ENCODE results near the gene TMEM145. TPM values are rescaled to one million over a fixed set of nuclear protein-coding genes. Genes with fewer than 3 reads are reported as not detected.

TMEM145 gene
- total and polyA plus RNA-seq, 3 experiments from 2014 or later, result 0.15 TPM; not detected in 2

DNA sequence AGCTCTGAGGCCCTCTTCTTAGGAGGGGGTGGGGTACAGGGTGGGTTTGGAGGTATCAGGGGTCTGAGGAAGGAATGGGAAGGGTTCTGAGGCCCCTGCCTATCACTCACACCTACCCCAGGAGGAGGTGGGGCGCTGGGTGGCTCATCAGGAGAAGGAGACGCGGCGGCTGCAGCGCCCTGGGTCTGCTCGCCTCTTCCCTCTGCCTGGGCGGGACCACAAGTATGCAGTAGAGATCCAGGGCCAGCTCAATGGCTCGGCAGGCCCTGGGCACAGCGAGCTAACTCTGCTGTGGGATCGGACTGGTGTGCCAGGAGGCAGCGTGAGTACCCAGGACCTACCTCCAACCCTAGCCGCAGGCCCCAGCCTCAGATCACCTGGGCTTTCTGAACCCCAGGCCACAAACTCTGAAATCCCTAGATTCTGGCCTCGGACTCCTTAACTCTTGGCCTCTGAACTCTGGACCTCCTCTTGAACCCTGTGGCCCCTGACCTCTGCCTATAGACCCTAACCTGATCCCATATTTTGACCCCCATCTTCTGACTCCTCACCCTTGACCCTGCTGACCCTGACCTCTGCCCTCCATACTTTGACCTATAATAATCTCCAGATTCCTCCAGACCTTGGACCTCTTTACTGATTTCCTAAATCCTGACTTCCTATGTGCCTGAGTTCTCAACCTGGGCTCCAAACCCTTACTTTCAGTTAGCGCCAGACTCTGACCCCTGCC, 36.4 kb downstream of the TMEM145 start:
- Mint-ChIP-seq H3K27ac (peak overlapping the region in 1 of 8 donors; percentile 64), H3K9me3 (no peaks in the 10 kb centered on the region), H3K4me3 (no peak overlapping the region), H3K27me3 (no peaks in the 10 kb centered on the region), H3K4me1 (peaks cover 0 to 3% (median 0%) of the 10 kb centered on the region in 3 donors), H3K36me3 (peaks cover 0 to 31% (median 10%) of the 10 kb centered on the region in 3 donors)
- CTCF ChIA-PET, result interaction anchor here (0.6 kb wide), 1 partner anchor 125 kb away, joined by 3 read pairs; no protein-coding TSS in a partner anchor
- POLR2A ChIA-PET, result no interaction called here
- Histone ChIP-seq H3K36me3 (ENCODE audit: insufficient read depth, low read length) (no peaks in the 10 kb centered on the region), H3K9me3 (ENCODE audit: low read length) (no peaks in the 10 kb centered on the region), H3K4me1 (ENCODE audit: insufficient read depth, low read length) (no peaks in the 10 kb centered on the region), H3K27ac (ENCODE audit: low read depth, low read length) (no peak overlapping the region), H3K4me3 (ENCODE audit: low read length) (no peak overlapping the region), H3K27me3 (ENCODE audit: insufficient read depth, low read length, poor library complexity, severe bottlenecking) (no peaks in the 10 kb centered on the region)
- no peak for DNase-seq

DNA sequence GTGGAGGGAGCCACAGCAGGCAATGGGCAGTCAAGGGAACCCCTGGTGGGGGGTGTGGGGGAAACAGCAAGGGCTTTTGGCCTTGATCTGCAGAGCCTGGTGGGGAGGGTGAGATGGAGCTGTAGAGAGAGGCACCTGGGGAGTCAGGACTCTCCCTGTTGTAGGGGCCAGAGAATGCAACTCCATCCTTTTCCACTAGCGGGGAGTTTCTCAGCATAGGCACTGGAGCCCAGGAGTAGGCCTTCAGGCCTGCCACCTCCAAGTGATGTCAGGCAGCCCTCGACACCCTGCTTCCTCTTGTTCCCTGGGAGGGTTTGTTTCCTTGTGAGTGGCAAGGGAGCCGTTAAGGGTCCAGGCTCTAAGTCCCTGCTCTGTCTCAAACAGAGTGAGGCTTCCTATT, 37.3 kb downstream of the TMEM145 start:
- H3K9me3 Mint-ChIP-seq, result no peaks in the 10 kb centered on the region

GRCh38 chr19:42351079-42351735, 38.1 kb downstream of the TMEM145 start:
- no peak overlapping the region for H3K4me3 Mint-ChIP-seq
- no peak for DNase-seq
- ChIA-PET POLR2A (no interaction called here), CTCF (no interaction called here)
- H3K27me3 ChIP-seq (ENCODE audit: insufficient read depth, low read length, poor library complexity, severe bottlenecking), result no peaks in the 10 kb centered on the region
- H3K27ac Mint-ChIP-seq, result no peak overlapping the region
- no peaks in the 10 kb centered on the region for H3K9me3 ChIP-seq (ENCODE audit: low read length)
- H3K36me3 Mint-ChIP-seq, result peaks cover 0 to 26% (median 8%) of the 10 kb centered on the region in 3 donors
- peaks cover 0 to 3% (median 0%) of the 10 kb centered on the region in 3 donors for H3K4me1 Mint-ChIP-seq
- no peaks in the 10 kb centered on the region for H3K27me3 Mint-ChIP-seq
- no peak overlapping the region for H3K4me3 ChIP-seq (ENCODE audit: low read length)
- no peaks in the 10 kb centered on the region for H3K36me3 ChIP-seq (ENCODE audit: insufficient read depth, low read length)
- no peak overlapping the region for H3K27ac ChIP-seq (ENCODE audit: low read depth, low read length)
- no peaks in the 10 kb centered on the region for H3K9me3 Mint-ChIP-seq
- H3K4me1 ChIP-seq (ENCODE audit: insufficient read depth, low read length), result no peaks in the 10 kb centered on the region

More for the DNA sequence above, 37.3 kb downstream of the TMEM145 start:
- H3K27ac ChIP-seq (ENCODE audit: low read depth, low read length), result no peak overlapping the region
- H3K4me3 ChIP-seq (ENCODE audit: low read length), result no peak overlapping the region
- no peaks in the 10 kb centered on the region for H3K27me3 Mint-ChIP-seq
- no peak for DNase-seq
- ChIA-PET CTCF (no interaction called here), POLR2A (no interaction called here)
- H3K4me1 ChIP-seq (ENCODE audit: insufficient read depth, low read length), result no peaks in the 10 kb centered on the region
- no peak overlapping the region for H3K27ac Mint-ChIP-seq
- peaks cover 0 to 27% (median 8%) of the 10 kb centered on the region in 3 donors for H3K36me3 Mint-ChIP-seq
- no peaks in the 10 kb centered on the region for H3K27me3 ChIP-seq (ENCODE audit: insufficient read depth, low read length, poor library complexity, severe bottlenecking)
- no peaks in the 10 kb centered on the region for H3K9me3 ChIP-seq (ENCODE audit: low read length)
- H3K4me1 Mint-ChIP-seq, result peaks cover 0 to 3% (median 0%) of the 10 kb centered on the region in 3 donors
- no peaks in the 10 kb centered on the region for H3K36me3 ChIP-seq (ENCODE audit: insufficient read depth, low read length)
- no peak overlapping the region for H3K4me3 Mint-ChIP-seq

GRCh38 chr19:42352301-42353259, 39.5 kb downstream of the TMEM145 start:
- H3K4me1 Mint-ChIP-seq, result peaks cover 0 to 3% (median 0%) of the 10 kb centered on the region in 3 donors
- no peaks in the 10 kb centered on the region for H3K9me3 Mint-ChIP-seq
- DNase-seq, result no peak
- H3K4me1 ChIP-seq (ENCODE audit: insufficient read depth, low read length), result no peaks in the 10 kb centered on the region
- CTCF ChIA-PET, result no interaction called here
- H3K36me3 Mint-ChIP-seq, result peaks cover 0 to 29% (median 7%) of the 10 kb centered on the region in 3 donors
- H3K9me3 ChIP-seq (ENCODE audit: low read length), result no peaks in the 10 kb centered on the region
- POLR2A ChIA-PET, result no interaction called here
- no peak overlapping the region for H3K27ac ChIP-seq (ENCODE audit: low read depth, low read length)
- H3K36me3 ChIP-seq (ENCODE audit: insufficient read depth, low read length), result no peaks in the 10 kb centered on the region
- no peak overlapping the region for H3K4me3 ChIP-seq (ENCODE audit: low read length)
- peak overlapping the region in 1 of 8 donors; percentile 78 for H3K27ac Mint-ChIP-seq
- no peaks in the 10 kb centered on the region for H3K27me3 ChIP-seq (ENCODE audit: insufficient read depth, low read length, poor library complexity, severe bottlenecking)
- H3K27me3 Mint-ChIP-seq, result no peaks in the 10 kb centered on the region
- no peak overlapping the region for H3K4me3 Mint-ChIP-seq

DNA sequence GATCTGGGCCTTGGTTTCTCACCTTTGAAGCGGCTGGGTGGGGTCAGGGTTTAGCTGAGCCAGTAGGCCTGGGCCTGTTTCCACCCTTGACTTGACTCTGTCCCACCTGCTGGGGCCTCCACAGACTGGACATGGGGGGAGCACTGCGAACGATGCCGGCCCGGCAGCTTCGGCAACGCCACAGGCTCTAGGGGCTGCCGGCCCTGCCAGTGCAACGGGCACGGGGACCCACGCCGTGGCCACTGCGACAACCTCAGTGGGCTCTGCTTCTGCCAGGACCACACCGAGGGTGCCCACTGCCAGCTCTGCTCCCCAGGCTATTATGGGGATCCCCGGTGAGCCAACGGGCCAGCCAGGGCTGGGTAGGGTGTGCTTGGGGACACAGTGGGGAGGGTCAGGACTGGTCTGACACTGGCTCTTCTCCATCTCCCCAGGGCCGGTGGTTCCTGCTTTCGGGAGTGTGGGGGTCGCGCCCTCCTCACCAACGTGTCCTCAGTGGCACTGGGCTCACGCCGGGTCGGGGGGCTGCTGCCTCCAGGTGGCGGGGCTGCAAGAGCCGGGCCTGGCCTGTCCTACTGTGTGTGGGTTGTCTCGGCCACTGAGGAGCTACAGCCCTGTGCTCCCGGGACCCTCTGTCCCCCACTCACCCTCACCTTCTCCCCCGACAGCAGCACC, 40.4 kb downstream of the TMEM145 start:
- Histone ChIP-seq H3K36me3 (ENCODE audit: insufficient read depth, low read length) (no peaks in the 10 kb centered on the region), H3K4me1 (ENCODE audit: insufficient read depth, low read length) (no peaks in the 10 kb centered on the region), H3K4me3 (ENCODE audit: low read length) (no peak overlapping the region), H3K27ac (ENCODE audit: low read depth, low read length) (no peak overlapping the region), H3K9me3 (ENCODE audit: low read length) (no peaks in the 10 kb centered on the region), H3K27me3 (ENCODE audit: insufficient read depth, low read length, poor library complexity, severe bottlenecking) (no peaks in the 10 kb centered on the region)
- no peak for DNase-seq
- CTCF ChIA-PET, result no interaction called here
- POLR2A ChIA-PET, result no interaction called here
- Mint-ChIP-seq H3K9me3 (no peaks in the 10 kb centered on the region), H3K36me3 (peaks cover 0 to 27% (median 7%) of the 10 kb centered on the region in 3 donors), H3K27me3 (no peaks in the 10 kb centered on the region), H3K4me3 (no peak overlapping the region), H3K4me1 (peaks cover 0 to 3% (median 0%) of the 10 kb centered on the region in 3 donors), H3K27ac (no peak overlapping the region)

DNA sequence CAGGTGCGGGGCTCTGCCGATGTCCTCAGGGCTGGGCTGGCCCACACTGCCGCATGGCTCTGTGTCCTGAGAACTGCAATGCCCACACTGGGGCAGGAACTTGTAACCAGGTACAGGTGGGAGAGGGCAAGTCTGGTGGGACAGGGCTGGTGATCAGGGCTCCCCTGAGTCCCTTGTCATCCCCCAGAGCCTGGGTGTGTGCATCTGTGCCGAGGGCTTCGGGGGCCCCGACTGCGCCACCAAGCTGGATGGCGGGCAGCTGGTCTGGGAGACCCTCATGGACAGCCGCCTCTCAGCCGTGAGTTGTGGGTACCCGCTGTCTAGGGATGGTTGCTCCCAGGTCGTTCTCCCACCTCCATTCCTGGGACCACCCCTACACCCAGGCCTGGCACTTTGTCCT, 42.8 kb downstream of the TMEM145 start:
- no peak overlapping the region for H3K4me3 ChIP-seq (ENCODE audit: low read length)
- ChIA-PET CTCF (no interaction called here), POLR2A (no interaction called here)
- Mint-ChIP-seq H3K9me3 (no peaks in the 10 kb centered on the region), H3K36me3 (peaks cover 0 to 33% (median 5%) of the 10 kb centered on the region in 3 donors), H3K4me3 (no peak overlapping the region), H3K4me1 (peaks cover 0 to 3% (median 0%) of the 10 kb centered on the region in 3 donors), H3K27me3 (no peaks in the 10 kb centered on the region), H3K27ac (peak overlapping the region in 1 of 8 donors; percentile 38)
- H3K9me3 ChIP-seq (ENCODE audit: low read length), result no peaks in the 10 kb centered on the region
- H3K27ac ChIP-seq (ENCODE audit: low read depth, low read length), result no peak overlapping the region
- H3K4me1 ChIP-seq (ENCODE audit: insufficient read depth, low read length), result no peaks in the 10 kb centered on the region
- H3K27me3 ChIP-seq (ENCODE audit: insufficient read depth, low read length, poor library complexity, severe bottlenecking), result no peaks in the 10 kb centered on the region
- no peaks in the 10 kb centered on the region for H3K36me3 ChIP-seq (ENCODE audit: insufficient read depth, low read length)
- no peak for DNase-seq

- Histone ChIP-seq H3K4me1 (ENCODE audit: insufficient read depth, low read length) (no peaks in the 10 kb centered on the region), H3K27me3 (ENCODE audit: insufficient read depth, low read length, poor library complexity, severe bottlenecking) (no peaks in the 10 kb centered on the region), H3K27ac (ENCODE audit: low read depth, low read length) (no peak overlapping the region), H3K4me3 (ENCODE audit: low read length) (no peak overlapping the region), H3K36me3 (ENCODE audit: insufficient read depth, low read length) (no peaks in the 10 kb centered on the region), H3K9me3 (ENCODE audit: low read length) (no peaks in the 10 kb centered on the region)
- no peak overlapping the region for H3K4me3 Mint-ChIP-seq
- no peaks in the 10 kb centered on the region for H3K9me3 Mint-ChIP-seq
- H3K27me3 Mint-ChIP-seq, result no peaks in the 10 kb centered on the region
- ChIA-PET CTCF (interaction anchor here (1.0 kb wide), 1 partner anchor 30 kb away, joined by 3 read pairs; no protein-coding TSS in a partner anchor), POLR2A (no interaction called here)
- DNase-seq, result no peak
- H3K36me3 Mint-ChIP-seq, result peaks cover 0 to 34% (median 5%) of the 10 kb centered on the region in 3 donors
- H3K4me1 Mint-ChIP-seq, result peaks cover 0 to 3% (median 0%) of the 10 kb centered on the region in 3 donors
- H3K27ac Mint-ChIP-seq, result no peak overlapping the region
Measured at GRCh38 chr19:42356686-42357085, 43.6 kb downstream of the TMEM145 start.
